ENCODE measurements around the gene RGS4.

The RGS4 gene

GRCh38 chr1:163074716-163075284 lies 5.6 kb downstream of the RGS4 start:
- peaks cover 0 to 35% (median 4%) of the 10 kb centered on the region in 4 donors for H3K4me1 ChIP-seq
- H3K27ac ChIP-seq = no peak overlapping the region
- H3K9me3 ChIP-seq = no peaks in the 10 kb centered on the region
- no peaks in the 10 kb centered on the region for H3K27me3 ChIP-seq
- intact Hi-C loops (cut with DNase I; ENCODE audit: low total_unique reads) = loop anchor here (5.0 kb wide), 2 partner anchors 98 to 238 kb away; no protein-coding TSS in a partner anchor
- H3K36me3 ChIP-seq = peaks cover 7 to 12% (median 12%) of the 10 kb centered on the region in 3 donors
- TF ChIP-seq, protein P1, sequence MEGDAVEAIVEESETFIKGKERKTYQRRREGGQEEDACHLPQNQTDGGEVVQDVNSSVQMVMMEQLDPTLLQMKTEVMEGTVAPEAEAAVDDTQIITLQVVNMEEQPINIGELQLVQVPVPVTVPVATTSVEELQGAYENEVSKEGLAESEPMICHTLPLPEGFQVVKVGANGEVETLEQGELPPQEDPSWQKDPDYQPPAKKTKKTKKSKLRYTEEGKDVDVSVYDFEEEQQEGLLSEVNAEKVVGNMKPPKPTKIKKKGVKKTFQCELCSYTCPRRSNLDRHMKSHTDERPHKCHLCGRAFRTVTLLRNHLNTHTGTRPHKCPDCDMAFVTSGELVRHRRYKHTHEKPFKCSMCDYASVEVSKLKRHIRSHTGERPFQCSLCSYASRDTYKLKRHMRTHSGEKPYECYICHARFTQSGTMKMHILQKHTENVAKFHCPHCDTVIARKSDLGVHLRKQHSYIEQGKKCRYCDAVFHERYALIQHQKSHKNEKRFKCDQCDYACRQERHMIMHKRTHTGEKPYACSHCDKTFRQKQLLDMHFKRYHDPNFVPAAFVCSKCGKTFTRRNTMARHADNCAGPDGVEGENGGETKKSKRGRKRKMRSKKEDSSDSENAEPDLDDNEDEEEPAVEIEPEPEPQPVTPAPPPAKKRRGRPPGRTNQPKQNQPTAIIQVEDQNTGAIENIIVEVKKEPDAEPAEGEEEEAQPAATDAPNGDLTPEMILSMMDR (IDR thresholded peaks at IDR 0.05) = no peak
- DNase-seq = no peak
- no peak overlapping the region for H3K4me3 ChIP-seq

DNA sequence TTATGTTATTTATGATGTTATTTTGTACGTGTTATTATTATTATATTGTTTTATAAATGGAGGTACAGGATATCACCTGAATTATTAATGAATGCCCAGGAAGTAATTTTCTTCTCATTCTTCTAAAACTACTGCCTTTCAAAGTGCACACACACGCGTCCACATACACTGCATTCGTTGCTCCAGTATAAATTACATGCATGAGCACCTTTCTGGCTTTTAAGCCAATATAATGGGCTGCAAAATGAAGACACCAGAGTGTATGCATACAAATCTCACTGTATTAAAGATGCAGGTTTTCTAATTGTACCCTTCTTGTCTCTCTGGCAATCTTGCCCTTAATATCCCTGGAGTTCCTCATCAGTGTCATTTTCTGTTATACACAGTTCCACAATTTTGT lies 6.9 kb downstream of the RGS4 start:
- H3K9me3 ChIP-seq = no peaks in the 10 kb centered on the region
- H3K4me1 ChIP-seq = peaks cover 0 to 23% (median 4%) of the 10 kb centered on the region in 4 donors
- H3K27me3 ChIP-seq = no peaks in the 10 kb centered on the region
- TF ChIP-seq, protein P1 (IDR thresholded peaks at IDR 0.05) = no peak
- DNase-seq = no peak
- H3K27ac ChIP-seq = no peak overlapping the region
- intact Hi-C loops (cut with DNase I; ENCODE audit: low total_unique reads) = no loop called here
- H3K4me3 ChIP-seq = no peak overlapping the region
- peaks cover 7 to 12% (median 12%) of the 10 kb centered on the region in 3 donors for H3K36me3 ChIP-seq

DNA sequence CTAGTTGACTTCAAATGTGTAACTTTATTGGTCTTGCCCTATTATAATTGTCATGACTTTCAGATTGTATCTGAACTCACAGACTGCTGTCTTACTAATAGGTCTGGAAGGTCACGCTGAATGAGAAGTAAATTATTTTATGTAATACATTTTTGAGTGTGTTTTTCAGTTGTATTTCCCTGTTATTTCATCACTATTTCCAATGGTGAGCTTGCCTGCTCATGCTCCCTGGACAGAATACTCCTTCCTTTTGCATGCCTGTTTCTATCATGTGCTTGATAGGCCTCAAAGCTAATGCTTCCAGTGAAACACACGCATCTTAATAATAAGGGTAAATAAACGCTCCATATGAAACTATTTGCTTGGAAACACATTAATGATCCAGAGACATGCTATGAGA lies 7.3 kb downstream of the RGS4 start:
- no peak overlapping the region for H3K27ac ChIP-seq
- intact Hi-C loops (cut with DNase I; ENCODE audit: low total_unique reads) = no loop called here

GRCh38 chr1:163076981-163077761 lies 8.0 kb downstream of the RGS4 start:
- intact Hi-C loops (cut with DNase I; ENCODE audit: low total_unique reads) = no loop called here
- no peak for DNase-seq
- Histone ChIP-seq H3K4me3 (no peak overlapping the region), H3K27me3 (no peaks in the 10 kb centered on the region), H3K4me1 (peaks cover 0 to 13% (median 2%) of the 10 kb centered on the region in 4 donors), H3K9me3 (no peaks in the 10 kb centered on the region), H3K27ac (no peak overlapping the region), H3K36me3 (peaks cover 7 to 12% (median 12%) of the 10 kb centered on the region in 3 donors)
- TF ChIP-seq, protein P1 (IDR thresholded peaks at IDR 0.05) = no peak

More for the DNA sequence above, 7.3 kb downstream of the RGS4 start:
- no peaks in the 10 kb centered on the region for H3K9me3 ChIP-seq
- no peaks in the 10 kb centered on the region for H3K27me3 ChIP-seq
- no peak for DNase-seq
- TF ChIP-seq, protein P1 (IDR thresholded peaks at IDR 0.05) = no peak
- H3K36me3 ChIP-seq = peaks cover 7 to 12% (median 12%) of the 10 kb centered on the region in 3 donors
- H3K4me3 ChIP-seq = no peak overlapping the region
- H3K4me1 ChIP-seq = peaks cover 0 to 19% (median 4%) of the 10 kb centered on the region in 4 donors

- Histone ChIP-seq H3K4me3 (no peak overlapping the region), H3K27me3 (no peaks in the 10 kb centered on the region), H3K9me3 (no peaks in the 10 kb centered on the region), H3K4me1 (peaks cover 0 to 46% (median 23%) of the 10 kb centered on the region in 4 donors), H3K27ac (peak overlapping the region; percentile 72), H3K36me3 (no peaks in the 10 kb centered on the region)
- peak; percentile 28 to 73 for DNase-seq
- intact Hi-C loops (cut with DNase I; ENCODE audit: low total_unique reads) = no loop called here
- TF ChIP-seq, protein P1 (IDR thresholded peaks at IDR 0.05) = no peak
These were observed 13.8 kb downstream of the RGS4 start for GRCh38 chr1:163082971-163083370.

Data from tibial artery (tissue), 4 donors.